Measurements from ENCODE around the gene JPH4.
"Not testable (repeated sequence)": the region's sequence is repeated elsewhere in the genome, so short reads cannot be mapped to it uniquely, and the experiment has no call there.

The JPH4 gene

GRCh38 chr14:23544511-23545447 lies 33.8 kb downstream of the JPH4 start:
- peak; percentile 60 for DNase-seq

GRCh38 chr14:23543403-23543802 lies 35.2 kb downstream of the JPH4 start:
- no peak for DNase-seq

DNA sequence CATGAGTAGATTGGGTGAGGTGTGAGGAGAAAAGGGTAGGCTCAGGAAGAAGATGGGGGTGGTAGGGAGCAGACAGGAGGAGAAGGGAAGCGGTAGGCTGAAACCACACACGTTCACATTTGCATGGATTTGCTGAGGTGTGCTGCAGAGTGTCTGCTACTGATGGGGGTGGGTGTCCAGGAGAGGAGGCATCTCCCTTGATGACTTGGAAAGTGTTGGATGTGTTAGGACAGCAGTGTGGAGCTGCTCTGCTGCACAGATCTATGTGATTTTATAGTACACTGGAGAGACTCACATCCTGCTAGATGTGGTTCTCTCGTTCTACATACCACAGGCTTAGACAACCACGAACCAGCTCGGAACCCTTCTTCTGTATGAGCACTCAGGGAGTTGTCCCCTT lies 36.3 kb downstream of the JPH4 start:
- no peak for DNase-seq

- DNase-seq: no peak
Measured at GRCh38 chr14:23540141-23540469, 38.5 kb downstream of the JPH4 start.

- peak; percentile 59 for DNase-seq
Measured at GRCh38 chr14:23539248-23540140, 39.1 kb downstream of the JPH4 start.

DNA sequence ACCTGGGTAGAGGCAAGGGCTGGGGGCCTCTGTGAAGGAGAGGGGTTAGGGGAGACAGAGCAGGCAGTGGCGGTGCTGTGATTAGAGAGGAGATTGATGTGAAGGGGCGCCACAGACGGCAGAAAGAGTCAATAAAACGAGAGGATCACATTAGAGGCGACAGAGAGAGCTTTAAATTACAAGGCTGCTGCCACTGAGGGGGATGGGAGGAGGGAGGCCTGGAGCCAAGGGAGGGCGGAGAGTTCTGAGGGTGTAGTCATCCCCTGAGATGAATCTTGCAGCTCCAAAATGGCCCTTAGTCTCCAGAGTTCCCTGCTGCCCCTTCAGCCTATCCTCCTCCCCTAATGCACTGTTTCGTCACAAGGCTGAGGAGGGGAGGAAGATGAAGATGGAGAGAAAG lies 39.8 kb downstream of the JPH4 start:
- DNase-seq: peak; percentile 92

DNA sequence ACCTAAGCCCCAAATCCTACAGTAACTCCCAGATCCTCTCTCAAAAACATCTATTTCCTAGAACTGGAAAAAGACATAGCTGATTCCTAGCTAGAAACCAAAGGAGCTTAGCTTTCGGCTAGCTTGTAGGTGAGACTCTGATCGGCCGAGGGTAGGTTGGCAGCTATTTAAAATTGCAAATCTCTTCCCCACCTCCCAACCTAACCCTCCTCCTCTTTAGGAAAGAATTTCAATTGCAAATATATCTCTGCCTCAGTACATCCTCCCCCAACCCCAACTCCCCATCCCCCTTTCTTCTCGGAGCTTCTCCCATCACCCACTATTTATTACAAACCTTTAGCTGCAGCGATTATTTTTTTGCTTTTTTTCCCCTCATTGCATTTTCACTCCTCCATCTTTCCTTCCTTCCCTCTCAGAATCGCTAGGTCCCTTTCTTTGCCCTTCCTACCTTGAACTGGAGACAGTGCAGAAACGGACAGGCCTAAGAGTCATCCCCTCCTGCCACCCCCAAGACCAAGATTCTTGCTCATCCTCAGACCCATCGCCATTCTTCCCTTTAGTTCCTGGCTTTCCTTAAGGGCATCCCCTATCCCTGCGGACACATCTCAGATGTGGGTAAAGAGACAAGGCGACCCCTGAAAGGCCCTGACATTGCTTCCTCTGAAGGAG lies 40.4 kb downstream of the JPH4 start:
- no peak for DNase-seq

DNA sequence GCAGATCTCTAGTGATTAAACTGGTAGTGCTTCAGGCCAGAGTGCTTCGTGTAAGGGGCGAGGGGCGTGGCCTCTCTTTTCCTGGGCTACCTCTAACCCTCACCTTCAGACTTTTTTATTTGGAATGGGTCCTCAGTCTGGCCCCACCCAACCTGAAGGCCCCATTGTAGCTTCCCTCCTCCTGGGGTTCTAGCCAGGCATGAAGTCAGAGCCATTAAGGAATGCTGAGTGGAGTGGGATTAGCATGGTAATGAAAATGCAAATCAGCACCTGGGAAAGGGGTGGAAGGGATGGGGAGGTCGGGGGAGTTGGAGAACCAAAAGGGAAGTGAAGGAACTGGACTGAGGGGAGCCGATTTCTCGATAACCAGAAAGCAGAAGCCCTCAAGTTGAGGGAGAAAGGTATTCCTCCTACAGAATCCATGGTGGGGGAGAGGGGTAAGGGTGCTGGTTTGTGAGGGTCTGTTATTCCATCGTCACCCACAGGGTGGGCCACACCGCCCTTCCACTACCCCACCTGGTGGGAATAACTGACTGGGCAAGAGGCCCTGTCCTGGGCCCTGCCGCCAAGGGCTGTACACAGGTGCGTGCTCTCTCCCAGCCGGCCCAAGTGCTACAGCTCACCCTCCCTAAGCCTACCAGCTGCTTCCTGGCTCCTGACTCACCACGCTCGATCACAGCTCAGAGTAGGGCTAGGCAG lies 41.1 kb downstream of the JPH4 start:
- DNase-seq: no peak

GRCh38 chr14:23536906-23537305 lies 41.7 kb downstream of the JPH4 start:
- not testable (repeated sequence) for DNase-seq

- DNase-seq: no peak
Measured at GRCh38 chr14:23536494-23536893, 42.1 kb downstream of the JPH4 start.

- DNase-seq: no peak
Measured at GRCh38 chr14:23535943-23536342, 42.6 kb downstream of the JPH4 start.

DNA sequence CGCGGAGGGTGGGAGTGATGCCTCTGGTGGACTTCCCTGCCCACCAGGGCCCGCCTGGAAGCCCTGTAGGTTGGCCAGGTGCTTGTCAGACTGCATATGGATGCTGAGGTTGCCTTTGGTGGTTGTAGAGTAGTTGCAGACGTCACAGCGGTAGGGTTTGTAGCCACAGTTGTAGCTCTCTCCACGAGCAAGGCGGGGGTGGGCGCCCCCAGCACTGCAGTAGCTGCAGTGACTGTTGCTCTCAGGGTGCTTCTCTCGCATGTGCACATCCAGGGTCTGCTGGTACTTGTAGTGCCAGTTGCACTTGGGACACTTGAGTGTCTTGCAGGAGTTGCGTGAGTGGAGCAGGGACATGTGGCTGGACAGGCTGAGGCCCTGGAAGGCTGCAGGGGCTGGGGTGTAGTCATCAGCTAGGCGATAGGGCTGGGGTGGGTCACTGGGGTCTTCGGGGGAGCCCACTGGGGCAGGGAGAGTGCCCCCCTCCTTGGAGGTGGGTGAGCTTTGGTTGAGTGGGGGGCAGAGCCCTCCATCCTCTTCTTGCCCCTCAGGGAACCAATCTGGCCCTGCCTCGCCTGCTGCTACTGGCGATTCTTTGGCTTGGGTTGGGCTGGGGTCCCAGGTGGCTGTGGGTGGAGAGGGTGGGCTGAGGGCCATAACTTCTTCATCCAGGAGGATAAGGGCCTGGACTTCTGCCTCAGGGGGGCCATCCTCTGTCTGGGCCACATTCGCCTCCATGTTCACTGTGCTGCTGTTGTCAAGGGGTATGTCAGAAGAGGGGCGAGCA lies 44.7 kb downstream of the JPH4 start:
- DNase-seq: no peak

DNA sequence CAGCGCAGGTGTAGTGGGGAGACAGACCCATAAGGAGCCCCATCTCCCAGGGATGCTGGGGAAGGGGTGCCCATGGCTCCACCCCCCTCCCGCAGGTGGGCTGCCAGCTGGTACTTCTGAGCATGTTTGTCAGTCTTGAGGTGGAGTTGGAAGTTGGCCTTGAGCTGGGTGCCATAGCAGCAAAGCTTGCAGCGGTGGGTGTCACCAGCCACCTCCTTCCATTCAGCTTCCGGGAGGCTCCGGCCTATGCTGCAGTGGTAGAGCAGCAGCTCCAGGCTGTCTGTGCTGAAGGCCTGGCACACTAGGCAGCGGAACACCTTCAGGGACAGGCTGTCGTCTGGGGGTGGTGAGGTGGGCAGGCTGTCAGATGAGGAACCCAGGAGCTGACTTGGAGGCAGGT lies 45.9 kb downstream of the JPH4 start:
- DNase-seq: no peak

GRCh38 chr14:23531391-23531790 lies 47.2 kb downstream of the JPH4 start:
- DNase-seq: no peak

DNA sequence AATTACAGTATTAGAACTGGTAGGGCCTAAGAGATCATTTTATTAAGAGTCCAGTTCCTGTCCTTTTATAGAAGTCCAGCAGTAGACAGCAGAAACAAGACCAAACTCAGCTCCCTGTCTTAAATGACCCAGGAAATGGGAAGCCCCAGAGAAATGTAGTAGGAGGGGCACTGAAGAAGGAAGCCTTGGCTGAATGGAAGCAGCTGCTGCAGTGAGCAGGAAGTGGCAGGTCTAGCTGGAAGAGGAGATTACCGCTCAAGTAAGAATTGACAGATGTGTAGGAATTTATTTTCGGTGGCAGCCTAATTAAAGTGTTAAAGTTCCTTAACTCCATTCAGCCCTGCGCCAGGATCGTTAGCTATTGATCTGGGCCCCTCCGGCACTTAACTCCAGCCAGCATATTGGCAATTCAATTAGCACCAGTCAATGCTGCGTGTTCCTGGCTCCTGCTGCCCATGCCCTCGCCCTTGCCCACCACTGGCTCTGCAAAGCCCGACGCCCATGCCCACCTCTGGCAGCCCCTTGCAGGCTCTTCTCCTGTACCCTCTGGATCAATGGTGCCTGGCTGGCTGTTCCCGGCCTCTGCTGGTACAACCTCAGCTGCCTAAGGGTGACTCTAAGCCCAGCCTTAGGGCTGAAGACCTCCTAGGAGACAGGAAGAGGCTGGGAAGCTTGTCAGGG lies 48.1 kb downstream of the JPH4 start:
- no peak for DNase-seq

DNA sequence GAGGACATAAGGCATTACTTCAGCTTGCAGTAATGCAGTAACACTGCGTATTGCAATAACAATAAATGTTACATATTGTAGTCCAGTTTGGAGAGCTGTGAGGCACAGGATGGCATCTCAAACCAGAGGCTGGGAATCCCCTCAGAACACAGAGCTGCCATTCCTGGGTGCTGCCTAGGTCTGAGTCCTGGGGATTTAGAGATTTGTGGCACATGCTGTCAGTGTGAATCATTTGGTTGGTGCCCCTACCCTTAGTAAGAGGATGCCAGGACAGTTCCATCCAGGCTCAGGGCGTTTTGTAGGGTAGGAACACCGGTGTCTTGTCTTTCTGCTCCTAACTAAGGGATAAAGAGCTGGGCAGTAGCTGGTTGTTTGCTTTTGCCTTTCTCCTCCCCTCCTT lies 49.6 kb downstream of the JPH4 start:
- DNase-seq: no peak

DNA sequence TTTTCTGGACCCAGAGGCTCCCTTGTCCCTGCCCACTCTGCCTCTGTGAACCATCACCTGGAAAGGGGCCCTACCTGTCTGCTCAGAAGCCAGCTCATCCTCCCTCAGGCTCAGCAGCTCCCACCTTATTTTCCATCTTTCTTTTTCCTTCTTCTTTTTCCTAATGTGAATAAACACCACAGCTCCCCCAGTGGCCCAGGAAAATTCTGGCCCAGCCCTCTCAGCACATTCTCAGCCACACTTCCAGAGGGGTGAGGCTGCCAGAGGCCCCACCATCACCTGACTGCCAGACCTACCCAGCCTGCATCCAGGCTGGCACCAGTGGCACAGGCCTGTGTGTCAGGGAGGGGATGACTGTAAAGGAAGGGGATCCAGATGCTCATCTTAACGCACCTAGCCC lies 50.0 kb downstream of the JPH4 start:
- DNase-seq: no peak

- no peak for DNase-seq
Measured at GRCh38 chr14:23525611-23526010, 53.0 kb downstream of the JPH4 start.

- DNase-seq: no peak
Measured at GRCh38 chr14:23524954-23525353, 53.6 kb downstream of the JPH4 start.

DNA sequence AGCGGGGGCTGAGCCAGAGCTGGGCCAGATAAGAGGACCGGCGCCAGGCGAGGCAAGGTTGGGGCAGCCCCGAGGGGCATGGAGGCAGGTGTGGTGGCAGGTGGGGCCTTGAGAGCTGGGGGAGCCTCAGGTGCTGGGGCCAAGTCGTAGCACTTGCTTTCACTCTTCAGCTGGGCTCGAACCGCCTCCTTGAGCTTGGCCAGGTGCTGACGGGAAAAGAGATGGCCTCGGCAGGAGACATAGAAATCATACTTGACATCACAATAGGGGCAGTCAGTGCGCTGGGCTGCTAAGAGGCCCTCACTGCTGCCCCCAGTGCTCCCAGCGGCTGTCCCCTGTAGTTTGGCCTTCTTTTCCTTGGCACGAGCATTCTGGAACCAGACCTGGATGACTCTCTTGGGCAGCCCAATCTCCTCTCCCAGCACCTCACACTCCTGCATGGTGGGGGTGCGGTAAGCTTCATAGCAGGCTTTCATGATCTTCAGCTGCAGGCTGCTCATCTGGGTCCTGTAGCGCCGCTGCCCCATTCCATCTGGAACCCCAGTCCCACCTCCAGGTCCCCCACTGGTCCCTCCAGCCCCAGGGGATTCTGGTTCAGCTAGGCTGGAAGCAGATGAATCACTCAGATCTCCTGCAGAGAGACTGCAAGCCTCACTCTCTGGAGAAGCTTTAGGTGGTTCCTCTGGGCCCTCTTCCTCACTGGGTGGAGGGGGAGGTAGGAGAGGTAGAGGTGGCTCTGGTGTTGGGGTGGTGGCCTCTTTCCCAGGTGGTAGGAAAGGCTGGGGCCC lies 55.2 kb downstream of the JPH4 start:
- DNase-seq: no peak
